Measurements from ENCODE around the gene MND1.

DNA sequence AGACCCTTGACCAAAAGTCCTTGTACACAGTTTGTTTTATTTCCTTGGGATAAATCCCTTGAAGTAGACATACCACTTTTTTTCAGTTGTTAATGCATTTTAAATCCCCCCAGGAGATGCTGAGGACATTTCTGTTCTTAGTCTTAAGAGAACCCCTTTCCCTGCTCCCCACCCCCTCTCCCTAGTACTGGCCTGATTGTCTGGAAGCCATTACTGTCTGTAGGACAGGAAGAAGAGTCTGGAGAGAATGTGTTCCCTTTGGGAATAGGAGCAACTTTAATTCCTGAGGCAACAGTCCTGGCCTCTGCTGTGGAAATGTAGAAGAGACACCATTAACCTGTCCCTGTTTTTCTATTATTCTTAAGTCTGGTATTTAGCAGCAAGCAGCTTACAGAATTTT, 69.4 kb downstream of the MND1 start:
- TF ChIP-seq, protein P1, sequence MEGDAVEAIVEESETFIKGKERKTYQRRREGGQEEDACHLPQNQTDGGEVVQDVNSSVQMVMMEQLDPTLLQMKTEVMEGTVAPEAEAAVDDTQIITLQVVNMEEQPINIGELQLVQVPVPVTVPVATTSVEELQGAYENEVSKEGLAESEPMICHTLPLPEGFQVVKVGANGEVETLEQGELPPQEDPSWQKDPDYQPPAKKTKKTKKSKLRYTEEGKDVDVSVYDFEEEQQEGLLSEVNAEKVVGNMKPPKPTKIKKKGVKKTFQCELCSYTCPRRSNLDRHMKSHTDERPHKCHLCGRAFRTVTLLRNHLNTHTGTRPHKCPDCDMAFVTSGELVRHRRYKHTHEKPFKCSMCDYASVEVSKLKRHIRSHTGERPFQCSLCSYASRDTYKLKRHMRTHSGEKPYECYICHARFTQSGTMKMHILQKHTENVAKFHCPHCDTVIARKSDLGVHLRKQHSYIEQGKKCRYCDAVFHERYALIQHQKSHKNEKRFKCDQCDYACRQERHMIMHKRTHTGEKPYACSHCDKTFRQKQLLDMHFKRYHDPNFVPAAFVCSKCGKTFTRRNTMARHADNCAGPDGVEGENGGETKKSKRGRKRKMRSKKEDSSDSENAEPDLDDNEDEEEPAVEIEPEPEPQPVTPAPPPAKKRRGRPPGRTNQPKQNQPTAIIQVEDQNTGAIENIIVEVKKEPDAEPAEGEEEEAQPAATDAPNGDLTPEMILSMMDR (IDR thresholded peaks at IDR 0.05): no peak
- TF ChIP-seq POLR2A (IDR thresholded peaks at IDR 0.05): no peak
- TF ChIP-seq EP300 (IDR thresholded peaks at IDR 0.05): no peak
